HEK293 (cell line): ENCODE results near the gene PLK1.

Source experiments
- HOXA7 ChIP-seq: sonication (generic); formaldehyde crosslinking; IDR thresholded peaks from 2 replicates; pipeline ENCODE4 v1.8.1; 2022; ENCODE audit warnings: missing genetic modification reagents, borderline replicate concordance
- SCRT1 ChIP-seq: fragments of 450-650 bp; formaldehyde crosslinking; IDR thresholded peaks from 2 replicates; pipeline ENCODE4 v1.5.1; 2016; ENCODE audit warnings: missing biosample characterization, missing genetic modification characterization, borderline replicate concordance
- ZNF138 ChIP-seq: fragments of 450-650 bp; formaldehyde crosslinking; IDR thresholded peaks from 2 replicates; pipeline ENCODE4 v1.5.1; 2016; ENCODE audit warnings: missing biosample characterization, missing genetic modification characterization, borderline replicate concordance
- ZNF140 ChIP-seq: fragments of 450-650 bp; formaldehyde crosslinking; IDR thresholded peaks from 2 replicates; pipeline ENCODE4 v1.5.1; 2016; ENCODE audit warnings: missing biosample characterization, missing genetic modification characterization
- ZNF24 ChIP-seq: fragments of 450-650 bp; formaldehyde crosslinking; IDR thresholded peaks from 2 replicates; pipeline ENCODE4 v1.5.1; 2016; ENCODE audit warnings: missing biosample characterization, missing genetic modification characterization
- ZNF274 ChIP-seq, 2 experiments: fragments of 200-500 bp in 1 of 2; fragments of 450-650 bp in 1 of 2; sonication (Bioruptor generic) in 1 of 2; formaldehyde crosslinking in 1 of 2; IDR thresholded peaks; 2 replicates each; pipeline versions ENCODE4 v1.5.1 to v1.6.1; 2014 to 2016; ENCODE audit warnings: borderline replicate concordance in 1 of 2, inconsistent platforms in 1 of 2, low read length in 1 of 2, missing biosample characterization in 1 of 2, missing genetic modification characterization in 1 of 2
- ZNF701 ChIP-seq: fragments of 450-650 bp; formaldehyde crosslinking; IDR thresholded peaks from 2 replicates; pipeline ENCODE4 v1.5.1; 2016; ENCODE audit warnings: missing biosample characterization, missing genetic modification characterization
- ZNF776 ChIP-seq: fragments of 450-650 bp; formaldehyde crosslinking; IDR thresholded peaks from 2 replicates; pipeline ENCODE4 v1.5.0; 2017; ENCODE audit warnings: missing biosample characterization, missing genetic modification characterization, borderline replicate concordance
- ZNF777 ChIP-seq: fragments of 450-650 bp; formaldehyde crosslinking; IDR thresholded peaks from 2 replicates; pipeline ENCODE4 v1.5.1; 2017; ENCODE audit warnings: missing biosample characterization, missing genetic modification characterization, borderline replicate concordance
- TF ChIP-seq, protein P1 (sequence below): fragments of 450-650 bp; formaldehyde crosslinking; IDR thresholded peaks from 2 replicates; pipeline ENCODE4 v1.5.1; 2016; ENCODE audit warnings: missing biosample characterization, missing genetic modification characterization
- TF ChIP-seq, protein P2 (sequence below): fragments of 450-650 bp; formaldehyde crosslinking; IDR thresholded peaks from 2 replicates; pipeline ENCODE4 v1.5.1; 2016; ENCODE audit warnings: missing biosample characterization, missing genetic modification characterization
- TF ChIP-seq, protein P3 (sequence below): fragments of 450-650 bp; formaldehyde crosslinking; optimal IDR thresholded peaks from 2 replicates; pipeline ENCODE3; 2016; ENCODE audit warnings: missing biosample characterization, mild to moderate bottlenecking, missing genetic modification characterization
- TF ChIP-seq, protein P4 (sequence below): fragments of 450-650 bp; formaldehyde crosslinking; conservative IDR thresholded peaks from 2 replicates; pipeline ENCODE4 v1.5.1; 2016; ENCODE audit warnings: low read depth, missing biosample characterization, missing genetic modification characterization
- TF ChIP-seq, protein P5 (sequence below): fragments of 450-650 bp; formaldehyde crosslinking; IDR thresholded peaks from 2 replicates; pipeline ENCODE4 v1.5.1; 2016; ENCODE audit warnings: missing biosample characterization, missing genetic modification characterization

DNA sequence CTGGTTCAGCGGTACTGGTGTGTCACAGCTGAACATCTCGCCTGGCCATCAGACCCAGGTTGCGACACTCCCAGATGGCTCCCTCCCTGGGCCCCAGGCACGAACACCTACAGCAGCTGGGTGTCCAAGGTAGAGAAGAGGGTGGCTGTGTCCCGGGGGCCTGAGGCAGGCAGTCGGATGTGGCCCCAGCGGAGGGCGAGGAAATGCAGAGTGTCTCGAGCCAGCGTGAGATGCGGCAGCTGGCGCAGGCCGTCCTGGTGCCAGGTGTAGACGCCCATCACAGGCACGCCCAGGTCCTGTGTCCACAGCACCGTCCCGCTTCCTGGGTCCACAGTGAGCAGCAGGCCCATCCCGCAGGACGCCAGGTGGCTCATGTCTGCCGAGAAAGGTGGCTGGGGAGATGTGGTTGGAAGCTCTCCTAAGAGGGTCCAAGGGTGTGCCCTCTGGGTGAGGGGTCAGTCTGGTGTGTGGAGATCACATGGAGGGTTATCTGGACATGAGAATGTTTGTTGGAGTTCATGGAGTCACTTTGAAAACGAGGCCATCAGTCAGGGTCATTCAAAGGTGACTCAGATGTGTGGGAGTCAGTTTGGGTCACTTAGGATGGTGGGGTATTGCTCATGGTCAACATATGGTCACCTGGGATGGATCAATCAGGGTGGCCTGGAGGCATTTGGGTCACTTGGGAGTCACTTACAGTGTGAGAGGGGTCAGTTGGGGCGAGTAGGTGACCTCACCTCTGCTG is 26.3 kb downstream of the PLK1 start:
- TF ChIP-seq, protein P1, sequence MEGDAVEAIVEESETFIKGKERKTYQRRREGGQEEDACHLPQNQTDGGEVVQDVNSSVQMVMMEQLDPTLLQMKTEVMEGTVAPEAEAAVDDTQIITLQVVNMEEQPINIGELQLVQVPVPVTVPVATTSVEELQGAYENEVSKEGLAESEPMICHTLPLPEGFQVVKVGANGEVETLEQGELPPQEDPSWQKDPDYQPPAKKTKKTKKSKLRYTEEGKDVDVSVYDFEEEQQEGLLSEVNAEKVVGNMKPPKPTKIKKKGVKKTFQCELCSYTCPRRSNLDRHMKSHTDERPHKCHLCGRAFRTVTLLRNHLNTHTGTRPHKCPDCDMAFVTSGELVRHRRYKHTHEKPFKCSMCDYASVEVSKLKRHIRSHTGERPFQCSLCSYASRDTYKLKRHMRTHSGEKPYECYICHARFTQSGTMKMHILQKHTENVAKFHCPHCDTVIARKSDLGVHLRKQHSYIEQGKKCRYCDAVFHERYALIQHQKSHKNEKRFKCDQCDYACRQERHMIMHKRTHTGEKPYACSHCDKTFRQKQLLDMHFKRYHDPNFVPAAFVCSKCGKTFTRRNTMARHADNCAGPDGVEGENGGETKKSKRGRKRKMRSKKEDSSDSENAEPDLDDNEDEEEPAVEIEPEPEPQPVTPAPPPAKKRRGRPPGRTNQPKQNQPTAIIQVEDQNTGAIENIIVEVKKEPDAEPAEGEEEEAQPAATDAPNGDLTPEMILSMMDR (tag by site-specific recombination) = no peak
- no peak for TF ChIP-seq ZNF701 (tag by site-specific recombination)
- no peak for TF ChIP-seq HOXA7 (CRISPR knock-in tag)
- TF ChIP-seq ZNF777 (tag by site-specific recombination) = no peak
- no peak for TF ChIP-seq ZNF274 (IDR thresholded peaks at IDR 0.05; ENCODE audit: low read length)
- no peak for TF ChIP-seq ZNF274 (tag by site-specific recombination; IDR thresholded peaks at IDR 0.05; ENCODE audit: borderline replicate concordance)
- no peak for TF ChIP-seq ZNF24 (tag by site-specific recombination)
- TF ChIP-seq ZNF776 (tag by site-specific recombination) = no peak
- TF ChIP-seq, protein P2, sequence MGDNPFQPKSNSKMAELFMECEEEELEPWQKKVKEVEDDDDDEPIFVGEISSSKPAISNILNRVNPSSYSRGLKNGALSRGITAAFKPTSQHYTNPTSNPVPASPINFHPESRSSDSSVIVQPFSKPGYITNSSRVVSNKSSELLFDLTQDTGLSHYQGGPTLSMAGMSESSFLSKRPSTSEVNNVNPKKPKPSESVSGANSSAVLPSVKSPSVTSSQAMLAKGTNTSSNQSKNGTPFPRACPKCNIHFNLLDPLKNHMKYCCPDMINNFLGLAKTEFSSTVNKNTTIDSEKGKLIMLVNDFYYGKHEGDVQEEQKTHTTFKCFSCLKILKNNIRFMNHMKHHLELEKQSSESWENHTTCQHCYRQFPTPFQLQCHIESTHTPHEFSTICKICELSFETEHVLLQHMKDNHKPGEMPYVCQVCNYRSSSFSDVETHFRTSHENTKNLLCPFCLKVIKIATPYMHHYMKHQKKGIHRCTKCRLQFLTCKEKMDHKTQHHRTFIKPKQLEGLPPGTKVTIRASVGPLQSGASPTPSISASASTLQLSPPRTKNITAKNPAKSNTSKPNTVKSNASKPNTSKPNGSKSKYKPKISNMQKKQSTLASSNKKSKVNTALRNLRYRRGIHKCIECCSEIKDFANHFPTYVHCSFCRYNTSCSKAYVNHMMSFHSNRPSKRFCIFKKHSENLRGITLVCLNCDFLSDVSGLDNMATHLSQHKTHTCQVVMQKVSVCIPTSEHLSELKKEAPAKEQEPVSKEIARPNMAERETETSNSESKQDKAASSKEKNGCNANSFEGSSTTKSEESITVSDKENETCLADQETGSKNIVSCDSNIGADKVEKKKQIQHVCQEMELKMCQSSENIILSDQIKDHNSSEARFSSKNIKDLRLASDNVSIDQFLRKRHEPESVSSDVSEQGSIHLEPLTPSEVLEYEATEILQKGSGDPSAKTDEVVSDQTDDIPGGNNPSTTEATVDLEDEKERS (tag by site-specific recombination) = no peak
- TF ChIP-seq, protein P3, sequence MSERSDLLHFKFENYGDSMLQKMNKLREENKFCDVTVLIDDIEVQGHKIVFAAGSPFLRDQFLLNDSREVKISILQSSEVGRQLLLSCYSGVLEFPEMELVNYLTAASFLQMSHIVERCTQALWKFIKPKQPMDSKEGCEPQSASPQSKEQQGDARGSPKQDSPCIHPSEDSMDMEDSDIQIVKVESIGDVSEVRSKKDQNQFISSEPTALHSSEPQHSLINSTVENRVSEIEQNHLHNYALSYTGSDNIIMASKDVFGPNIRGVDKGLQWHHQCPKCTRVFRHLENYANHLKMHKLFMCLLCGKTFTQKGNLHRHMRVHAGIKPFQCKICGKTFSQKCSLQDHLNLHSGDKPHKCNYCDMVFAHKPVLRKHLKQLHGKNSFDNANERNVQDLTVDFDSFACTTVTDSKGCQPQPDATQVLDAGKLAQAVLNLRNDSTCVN = no peak
- TF ChIP-seq ZNF138 = no peak
- TF ChIP-seq, protein P4, sequence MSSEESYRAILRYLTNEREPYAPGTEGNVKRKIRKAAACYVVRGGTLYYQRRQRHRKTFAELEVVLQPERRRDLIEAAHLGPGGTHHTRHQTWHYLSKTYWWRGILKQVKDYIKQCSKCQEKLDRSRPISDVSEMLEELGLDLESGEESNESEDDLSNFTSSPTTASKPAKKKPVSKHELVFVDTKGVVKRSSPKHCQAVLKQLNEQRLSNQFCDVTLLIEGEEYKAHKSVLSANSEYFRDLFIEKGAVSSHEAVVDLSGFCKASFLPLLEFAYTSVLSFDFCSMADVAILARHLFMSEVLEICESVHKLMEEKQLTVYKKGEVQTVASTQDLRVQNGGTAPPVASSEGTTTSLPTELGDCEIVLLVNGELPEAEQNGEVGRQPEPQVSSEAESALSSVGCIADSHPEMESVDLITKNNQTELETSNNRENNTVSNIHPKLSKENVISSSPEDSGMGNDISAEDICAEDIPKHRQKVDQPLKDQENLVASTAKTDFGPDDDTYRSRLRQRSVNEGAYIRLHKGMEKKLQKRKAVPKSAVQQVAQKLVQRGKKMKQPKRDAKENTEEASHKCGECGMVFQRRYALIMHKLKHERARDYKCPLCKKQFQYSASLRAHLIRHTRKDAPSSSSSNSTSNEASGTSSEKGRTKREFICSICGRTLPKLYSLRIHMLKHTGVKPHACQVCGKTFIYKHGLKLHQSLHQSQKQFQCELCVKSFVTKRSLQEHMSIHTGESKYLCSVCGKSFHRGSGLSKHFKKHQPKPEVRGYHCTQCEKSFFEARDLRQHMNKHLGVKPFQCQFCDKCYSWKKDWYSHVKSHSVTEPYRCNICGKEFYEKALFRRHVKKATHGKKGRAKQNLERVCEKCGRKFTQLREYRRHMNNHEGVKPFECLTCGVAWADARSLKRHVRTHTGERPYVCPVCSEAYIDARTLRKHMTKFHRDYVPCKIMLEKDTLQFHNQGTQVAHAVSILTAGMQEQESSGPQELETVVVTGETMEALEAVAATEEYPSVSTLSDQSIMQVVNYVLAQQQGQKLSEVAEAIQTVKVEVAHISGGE = no peak
- TF ChIP-seq ZNF140 (tag by site-specific recombination) = no peak
- TF ChIP-seq, protein P5, sequence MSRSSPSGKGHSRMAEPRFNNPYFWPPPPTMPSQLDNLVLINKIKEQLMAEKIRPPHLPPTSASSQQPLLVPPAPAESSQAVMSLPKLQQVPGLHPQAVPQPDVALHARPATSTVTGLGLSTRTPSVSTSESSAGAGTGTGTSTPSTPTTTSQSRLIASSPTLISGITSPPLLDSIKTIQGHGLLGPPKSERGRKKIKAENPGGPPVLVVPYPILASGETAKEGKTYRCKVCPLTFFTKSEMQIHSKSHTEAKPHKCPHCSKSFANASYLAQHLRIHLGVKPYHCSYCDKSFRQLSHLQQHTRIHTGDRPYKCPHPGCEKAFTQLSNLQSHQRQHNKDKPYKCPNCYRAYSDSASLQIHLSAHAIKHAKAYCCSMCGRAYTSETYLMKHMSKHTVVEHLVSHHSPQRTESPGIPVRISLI = no peak
- no peak for TF ChIP-seq SCRT1 (tag by site-specific recombination)
